Progenitor cell of endocrine pancreas (in vitro differentiated cells): ENCODE results near the gene CTAGE1. TPM values are rescaled to one million over a fixed set of nuclear protein-coding genes. Genes with fewer than 3 reads are reported as not detected.

Source experiments
- DNase-seq: peaks from one replicate; pipeline ENCODE4 v3.0.0; 2021; ENCODE audit warnings: low spot score; ENCODE audit not compliant: unreplicated experiment
- H3K27ac Mint-ChIP-seq: 2 replicates; pipeline ENCODE4 v1.8.0; 2021; ENCODE audit warnings: mild to moderate bottlenecking, moderate library complexity, mixed read lengths
- H3K27me3 Mint-ChIP-seq: 2 replicates; pipeline ENCODE4 v1.8.0; 2021; ENCODE audit warnings: mixed read lengths
- H3K36me3 Mint-ChIP-seq: 2 replicates; pipeline ENCODE4 v1.8.0; 2022; ENCODE audit warnings: mixed read lengths; ENCODE audit not compliant: insufficient read depth
- H3K4me1 Mint-ChIP-seq: 2 replicates; pipeline ENCODE4 v1.8.0; 2021; ENCODE audit warnings: low read depth, mixed read lengths
- H3K4me3 Mint-ChIP-seq: 2 replicates; pipeline ENCODE4 v1.8.0; 2021; ENCODE audit warnings: low read depth, mild to moderate bottlenecking, moderate library complexity, mixed read lengths
- H3K9me3 Mint-ChIP-seq: 2 replicates; pipeline ENCODE4 v1.8.0; 2021; ENCODE audit warnings: low read depth, mixed read lengths
- CTCF ChIP-seq: fragments of 200-600 bp; sonication (generic); IDR thresholded peaks from one replicate; pipeline ENCODE4 v1.5.0; 2021; ENCODE audit warnings: antibody characterized with exemption, mild to moderate bottlenecking; ENCODE audit not compliant: unreplicated experiment
- total RNA-seq: library from RNA; stranded (reverse); gene quantifications from 2 replicates; pipeline ENCODE4 v1.2.1, GENCODE V29; 2021

The CTAGE1 gene
- total RNA-seq, 1 donor from 2014 or later, result not detected

GRCh38 chr18:22408059-22408458 is 9.7 kb downstream of the CTAGE1 start:
- no peak overlapping the region for H3K27ac Mint-ChIP-seq
- DNase-seq, result no peak

GRCh38 chr18:22405142-22405541 is 12.6 kb downstream of the CTAGE1 start:
- Mint-ChIP-seq H3K9me3 (peaks cover 32% of the 10 kb centered on the region), H3K27me3 (peaks cover 5% of the 10 kb centered on the region), H3K27ac (no peak overlapping the region), H3K36me3 (peaks cover 2% of the 10 kb centered on the region), H3K4me3 (no peak overlapping the region), H3K4me1 (no peaks in the 10 kb centered on the region)
- no peak for TF ChIP-seq CTCF
- DNase-seq, result no peak

More at GRCh38 chr18:22408059-22408458, 9.7 kb downstream of the CTAGE1 start:
- peaks cover 7% of the 10 kb centered on the region for H3K4me1 Mint-ChIP-seq
- no peak overlapping the region for H3K4me3 Mint-ChIP-seq
- TF ChIP-seq CTCF, result no peak
- peaks cover 28% of the 10 kb centered on the region for H3K9me3 Mint-ChIP-seq
- peaks cover 2% of the 10 kb centered on the region for H3K36me3 Mint-ChIP-seq
- H3K27me3 Mint-ChIP-seq, result peaks cover 9% of the 10 kb centered on the region

GRCh38 chr18:22403950-22404349 is 13.8 kb downstream of the CTAGE1 start:
- no peak for TF ChIP-seq CTCF
- peaks cover 1% of the 10 kb centered on the region for H3K4me1 Mint-ChIP-seq
- no peak overlapping the region for H3K4me3 Mint-ChIP-seq
- DNase-seq, result no peak
- H3K9me3 Mint-ChIP-seq, result peaks cover 25% of the 10 kb centered on the region
- peaks cover 2% of the 10 kb centered on the region for H3K36me3 Mint-ChIP-seq
- peaks cover 2% of the 10 kb centered on the region for H3K27me3 Mint-ChIP-seq
- no peak overlapping the region for H3K27ac Mint-ChIP-seq

DNA sequence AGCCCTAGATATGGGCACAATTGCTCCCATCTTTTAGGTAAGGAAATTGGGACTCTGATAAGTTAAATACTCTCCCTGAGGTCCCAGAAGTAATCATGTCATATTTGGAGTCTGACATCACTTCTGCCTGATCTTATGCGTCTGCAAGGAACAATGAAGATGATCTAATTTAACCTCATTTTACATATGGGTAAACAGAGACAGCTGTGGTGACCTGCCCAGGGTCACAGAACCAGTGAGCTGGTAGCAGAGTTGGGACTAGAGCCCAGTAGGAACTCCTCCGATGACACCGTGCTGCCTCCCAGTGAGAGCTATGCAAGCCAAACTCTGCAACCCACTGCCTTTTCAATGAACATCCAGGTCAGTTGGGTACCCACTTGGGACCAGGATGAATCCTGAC is 17.8 kb downstream of the CTAGE1 start:
- no peaks in the 10 kb centered on the region for H3K36me3 Mint-ChIP-seq
- no peak for DNase-seq
- H3K4me3 Mint-ChIP-seq, result no peak overlapping the region
- H3K4me1 Mint-ChIP-seq, result peaks cover 1% of the 10 kb centered on the region
- no peak for TF ChIP-seq CTCF
- H3K27me3 Mint-ChIP-seq, result peaks cover 2% of the 10 kb centered on the region
- H3K27ac Mint-ChIP-seq, result no peak overlapping the region
- peaks cover 7% of the 10 kb centered on the region for H3K9me3 Mint-ChIP-seq

- peaks cover 1% of the 10 kb centered on the region for H3K4me1 Mint-ChIP-seq
- peaks cover 2% of the 10 kb centered on the region for H3K27me3 Mint-ChIP-seq
- no peaks in the 10 kb centered on the region for H3K36me3 Mint-ChIP-seq
- DNase-seq, result no peak
- H3K9me3 Mint-ChIP-seq, result peaks cover 3% of the 10 kb centered on the region
- no peak overlapping the region for H3K27ac Mint-ChIP-seq
- no peak for TF ChIP-seq CTCF
- no peak overlapping the region for H3K4me3 Mint-ChIP-seq
These were observed 19.3 kb downstream of the CTAGE1 start for GRCh38 chr18:22398464-22398863.
